Measurements from ENCODE around the gene DHX36. TPM values are rescaled to one million over a fixed set of nuclear protein-coding genes. Genes with fewer than 3 reads are reported as not detected.

Gene DHX36
- total RNA-seq, 4 donors from 2014 or later: 36.3 to 115 (median 54.8) TPM

DNA sequence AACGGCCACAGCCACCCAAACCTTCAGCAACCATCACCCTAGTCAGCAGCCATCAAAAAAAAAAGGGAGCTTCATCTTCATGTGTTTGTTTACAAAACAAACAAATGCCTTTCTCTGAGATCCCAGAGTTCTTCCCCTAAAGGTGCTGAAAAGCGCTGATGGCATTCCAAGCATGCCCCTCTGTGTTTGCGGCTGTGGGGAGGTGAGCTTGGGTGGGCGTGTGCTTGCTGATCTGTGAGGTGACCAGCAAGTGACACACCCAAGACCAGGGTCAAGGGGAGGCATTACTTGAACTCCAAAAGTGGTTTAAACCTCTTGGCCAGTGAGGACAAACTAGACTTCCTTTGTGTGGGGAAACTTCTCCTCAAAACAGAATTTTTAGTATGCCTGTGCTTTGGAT lies 81.5 kb downstream of the DHX36 start:
- peaks cover 4 to 44% (median 8%) of the 10 kb centered on the region in 3 donors for H3K4me1 ChIP-seq
- TF ChIP-seq, protein P1, sequence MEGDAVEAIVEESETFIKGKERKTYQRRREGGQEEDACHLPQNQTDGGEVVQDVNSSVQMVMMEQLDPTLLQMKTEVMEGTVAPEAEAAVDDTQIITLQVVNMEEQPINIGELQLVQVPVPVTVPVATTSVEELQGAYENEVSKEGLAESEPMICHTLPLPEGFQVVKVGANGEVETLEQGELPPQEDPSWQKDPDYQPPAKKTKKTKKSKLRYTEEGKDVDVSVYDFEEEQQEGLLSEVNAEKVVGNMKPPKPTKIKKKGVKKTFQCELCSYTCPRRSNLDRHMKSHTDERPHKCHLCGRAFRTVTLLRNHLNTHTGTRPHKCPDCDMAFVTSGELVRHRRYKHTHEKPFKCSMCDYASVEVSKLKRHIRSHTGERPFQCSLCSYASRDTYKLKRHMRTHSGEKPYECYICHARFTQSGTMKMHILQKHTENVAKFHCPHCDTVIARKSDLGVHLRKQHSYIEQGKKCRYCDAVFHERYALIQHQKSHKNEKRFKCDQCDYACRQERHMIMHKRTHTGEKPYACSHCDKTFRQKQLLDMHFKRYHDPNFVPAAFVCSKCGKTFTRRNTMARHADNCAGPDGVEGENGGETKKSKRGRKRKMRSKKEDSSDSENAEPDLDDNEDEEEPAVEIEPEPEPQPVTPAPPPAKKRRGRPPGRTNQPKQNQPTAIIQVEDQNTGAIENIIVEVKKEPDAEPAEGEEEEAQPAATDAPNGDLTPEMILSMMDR (IDR thresholded peaks at IDR 0.05): no peak
- TF ChIP-seq POLR2A (IDR thresholded peaks at IDR 0.05) (no peak), POLR2AphosphoS5 (IDR thresholded peaks at IDR 0.05) (no peak), EP300 (IDR thresholded peaks at IDR 0.05) (no peak)
- peaks cover 0 to 29% of the 10 kb centered on the region in 2 donors for H3K36me3 ChIP-seq
- H3K27ac ChIP-seq: peak overlapping the region; percentile 40 to 77 (median 72)
- no peaks in the 10 kb centered on the region for H3K27me3 ChIP-seq
- H3K4me3 ChIP-seq: no peak overlapping the region
- no peaks in the 10 kb centered on the region for H3K9me3 ChIP-seq
- ATAC-seq: peak; percentile 6
- 67 to 86% methylated on average over 1 to 4 of the region's 4 CpGs for WGBS, 2 donors (ENCODE audit: low coverage in 1 of 2)

DNA sequence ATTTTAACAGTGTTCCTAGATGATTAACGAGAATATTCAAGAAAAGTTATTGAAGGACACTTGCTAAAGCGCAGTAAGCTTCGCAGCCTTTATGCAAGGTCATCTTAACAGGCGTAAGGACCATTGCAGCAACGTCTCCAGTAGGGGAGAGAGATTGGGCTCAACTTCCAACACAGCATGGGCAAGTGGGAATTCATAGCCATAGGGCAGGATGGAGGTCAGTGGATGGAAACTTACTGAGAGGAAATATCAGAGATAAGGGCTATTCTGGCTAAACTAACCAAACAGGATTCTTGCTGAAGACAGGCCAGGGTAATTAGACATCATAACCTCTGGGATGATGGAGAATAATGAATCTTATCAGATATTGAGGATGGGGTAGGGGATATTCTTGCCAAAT lies 82.8 kb downstream of the DHX36 start:
- 88 to 100% methylated on average over 1 to 5 of the region's 5 CpGs for WGBS, 2 donors (ENCODE audit: low coverage in 1 of 2)
- ATAC-seq: no peak
- Histone ChIP-seq H3K4me3 (no peak overlapping the region), H3K9me3 (no peaks in the 10 kb centered on the region), H3K4me1 (peaks cover 4 to 44% (median 8%) of the 10 kb centered on the region in 3 donors), H3K36me3 (peaks cover 0 to 25% of the 10 kb centered on the region in 2 donors), H3K27me3 (no peaks in the 10 kb centered on the region), H3K27ac (peak overlapping the region in 3 of 4 donors; percentile 9 to 74 (median 71))
- TF ChIP-seq, protein P1 (IDR thresholded peaks at IDR 0.05): no peak
- no peak for TF ChIP-seq EP300 (IDR thresholded peaks at IDR 0.05)
- no peak for TF ChIP-seq POLR2A (IDR thresholded peaks at IDR 0.05)
- no peak for TF ChIP-seq POLR2AphosphoS5 (IDR thresholded peaks at IDR 0.05)

DNA sequence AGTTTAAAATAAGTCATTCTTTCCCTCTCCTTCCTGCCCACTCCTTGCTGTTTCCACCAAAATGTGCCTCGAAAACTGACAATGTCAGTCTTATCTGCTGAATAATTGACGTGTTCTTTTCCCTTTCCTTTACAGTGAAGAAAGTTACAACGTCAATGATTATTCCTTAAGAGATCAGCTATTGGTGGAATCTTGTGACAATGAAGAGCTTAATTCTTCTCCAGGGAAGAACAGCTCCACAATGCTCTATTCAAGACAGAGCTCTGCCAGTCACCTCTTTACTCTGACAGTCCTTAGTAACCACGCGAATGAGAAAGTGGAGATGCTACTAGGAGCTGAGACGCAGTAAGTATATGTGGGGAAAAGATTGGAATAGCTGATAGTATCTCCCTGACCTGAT lies 84.1 kb downstream of the DHX36 start:
- TF ChIP-seq EP300 (IDR thresholded peaks at IDR 0.05): no peak
- TF ChIP-seq, protein P1 (IDR thresholded peaks at IDR 0.05): no peak
- no peak for TF ChIP-seq POLR2AphosphoS5 (IDR thresholded peaks at IDR 0.05)
- no peak for TF ChIP-seq POLR2A (IDR thresholded peaks at IDR 0.05)
- 84 to 85% methylated on average over 6 of the region's 6 CpGs for WGBS, 2 donors (ENCODE audit: low coverage in 1 of 2)
- Histone ChIP-seq H3K27me3 (no peaks in the 10 kb centered on the region), H3K27ac (peak overlapping the region in 1 of 4 donors; percentile 22), H3K4me3 (no peak overlapping the region), H3K4me1 (peaks cover 4 to 37% (median 8%) of the 10 kb centered on the region in 3 donors), H3K36me3 (peaks cover 0 to 25% of the 10 kb centered on the region in 2 donors), H3K9me3 (no peaks in the 10 kb centered on the region)
- no peak for ATAC-seq

DNA sequence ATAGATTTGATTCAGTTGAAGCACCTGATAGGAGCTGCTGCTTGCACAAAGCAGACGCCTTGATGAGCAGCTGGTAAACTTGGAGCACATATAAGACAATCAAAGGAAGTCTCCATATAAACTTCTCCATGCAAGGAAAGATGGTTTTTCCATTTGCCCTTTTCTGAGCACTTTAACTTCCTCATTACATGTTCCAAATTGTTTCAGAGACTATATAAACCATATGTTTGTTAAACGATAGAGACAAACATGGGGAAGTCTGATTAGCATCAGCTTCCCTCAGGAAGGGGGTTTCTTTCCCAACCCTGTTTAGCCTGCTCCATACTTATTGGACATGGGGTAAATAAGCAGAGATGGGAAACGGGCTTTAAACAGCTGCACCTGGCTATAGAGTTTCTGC lies 88.0 kb downstream of the DHX36 start:
- TF ChIP-seq POLR2AphosphoS5 (IDR thresholded peaks at IDR 0.05): no peak
- TF ChIP-seq POLR2A (IDR thresholded peaks at IDR 0.05): no peak
- TF ChIP-seq EP300 (IDR thresholded peaks at IDR 0.05): no peak
- TF ChIP-seq, protein P1 (IDR thresholded peaks at IDR 0.05): no peak
- WGBS, 2 donors (ENCODE audit: low coverage in 1 of 2): 40 to 52% methylated on average over 2 to 3 of the region's 3 CpGs
- H3K36me3 ChIP-seq: peaks cover 0 to 43% of the 10 kb centered on the region in 2 donors
- no peak overlapping the region for H3K4me3 ChIP-seq
- H3K9me3 ChIP-seq: no peaks in the 10 kb centered on the region
- no peaks in the 10 kb centered on the region for H3K27me3 ChIP-seq
- no peak overlapping the region for H3K27ac ChIP-seq
- no peak for ATAC-seq
- peaks cover 0 to 5% (median 4%) of the 10 kb centered on the region in 3 donors for H3K4me1 ChIP-seq

DNA sequence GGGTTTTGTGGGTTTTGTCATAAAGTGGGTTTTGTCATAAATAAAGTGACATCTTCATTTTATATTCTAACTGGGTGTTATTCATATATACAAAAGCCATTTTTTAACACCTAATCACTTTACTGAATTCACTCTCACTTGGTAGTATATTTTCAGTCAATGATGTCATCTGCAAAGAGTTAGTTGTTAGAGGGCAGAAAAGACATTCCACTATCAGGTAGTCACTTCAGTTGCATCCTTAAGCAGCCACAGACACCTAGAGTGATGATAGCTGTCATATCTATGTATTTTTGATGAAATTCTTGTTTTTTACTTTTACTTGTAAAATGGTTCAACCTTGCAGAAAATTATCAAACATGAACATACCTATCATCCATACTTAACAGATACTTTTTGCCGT lies 89.0 kb downstream of the DHX36 start:
- Histone ChIP-seq H3K9me3 (no peaks in the 10 kb centered on the region), H3K4me3 (no peak overlapping the region), H3K36me3 (peaks cover 0 to 33% of the 10 kb centered on the region in 2 donors), H3K4me1 (peaks cover 0 to 5% (median 4%) of the 10 kb centered on the region in 3 donors), H3K27ac (no peak overlapping the region), H3K27me3 (no peaks in the 10 kb centered on the region)
- no peak for ATAC-seq
- TF ChIP-seq POLR2AphosphoS5 (IDR thresholded peaks at IDR 0.05) (no peak), EP300 (IDR thresholded peaks at IDR 0.05) (no peak), POLR2A (IDR thresholded peaks at IDR 0.05) (no peak)
- TF ChIP-seq, protein P1 (IDR thresholded peaks at IDR 0.05): no peak
- WGBS, 2 donors (ENCODE audit: low coverage in 1 of 2): 90 to 91% methylated on average over 1 of the region's 1 CpG
